ENCODE results near the gene GOLGA3. TPM values are rescaled to one million over a fixed set of nuclear protein-coding genes. Genes with fewer than 3 reads are reported as not detected.
"Not testable (repeated sequence)": the region's sequence is repeated elsewhere in the genome, so short reads cannot be mapped to it uniquely, and the experiment has no call there.

GOLGA3 gene
- total RNA-seq, 1 donor from 2014 or later, result 62.0 TPM

DNA sequence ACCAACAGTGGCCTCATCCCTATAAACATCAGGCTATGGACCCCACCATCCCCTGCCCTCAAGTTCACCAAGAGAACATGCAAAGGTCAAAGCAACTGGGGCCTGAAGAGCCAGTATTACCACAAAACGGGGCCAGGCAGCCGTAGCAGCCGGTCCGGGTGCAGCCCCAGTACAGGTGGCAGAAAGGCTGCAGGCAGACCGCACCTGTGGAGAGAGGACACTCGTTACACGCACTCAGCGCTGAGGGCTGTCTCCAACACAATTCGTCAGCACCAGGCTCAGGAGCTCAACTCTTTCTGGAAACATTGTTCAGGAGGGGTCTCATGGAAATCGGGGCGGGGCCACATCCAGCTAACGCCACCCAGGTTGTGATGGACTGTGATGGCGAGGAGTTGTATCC, 19.9 kb upstream of the GOLGA3 start:
- TF ChIP-seq, protein P1, sequence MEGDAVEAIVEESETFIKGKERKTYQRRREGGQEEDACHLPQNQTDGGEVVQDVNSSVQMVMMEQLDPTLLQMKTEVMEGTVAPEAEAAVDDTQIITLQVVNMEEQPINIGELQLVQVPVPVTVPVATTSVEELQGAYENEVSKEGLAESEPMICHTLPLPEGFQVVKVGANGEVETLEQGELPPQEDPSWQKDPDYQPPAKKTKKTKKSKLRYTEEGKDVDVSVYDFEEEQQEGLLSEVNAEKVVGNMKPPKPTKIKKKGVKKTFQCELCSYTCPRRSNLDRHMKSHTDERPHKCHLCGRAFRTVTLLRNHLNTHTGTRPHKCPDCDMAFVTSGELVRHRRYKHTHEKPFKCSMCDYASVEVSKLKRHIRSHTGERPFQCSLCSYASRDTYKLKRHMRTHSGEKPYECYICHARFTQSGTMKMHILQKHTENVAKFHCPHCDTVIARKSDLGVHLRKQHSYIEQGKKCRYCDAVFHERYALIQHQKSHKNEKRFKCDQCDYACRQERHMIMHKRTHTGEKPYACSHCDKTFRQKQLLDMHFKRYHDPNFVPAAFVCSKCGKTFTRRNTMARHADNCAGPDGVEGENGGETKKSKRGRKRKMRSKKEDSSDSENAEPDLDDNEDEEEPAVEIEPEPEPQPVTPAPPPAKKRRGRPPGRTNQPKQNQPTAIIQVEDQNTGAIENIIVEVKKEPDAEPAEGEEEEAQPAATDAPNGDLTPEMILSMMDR (conservative IDR thresholded peaks at IDR 0.05), result no peak
- no peak for DNase-seq (ENCODE audit: extremely low spot score, unreplicated experiment)
- Mint-ChIP-seq H3K4me3 (no peak overlapping the region), H3K27me3 (no peaks in the 10 kb centered on the region), H3K27ac (no peak overlapping the region), H3K4me1 (ENCODE audit: unreplicated experiment) (no peaks in the 10 kb centered on the region), H3K9me3 (no peaks in the 10 kb centered on the region), H3K36me3 (peaks cover 4% of the 10 kb centered on the region)

DNA sequence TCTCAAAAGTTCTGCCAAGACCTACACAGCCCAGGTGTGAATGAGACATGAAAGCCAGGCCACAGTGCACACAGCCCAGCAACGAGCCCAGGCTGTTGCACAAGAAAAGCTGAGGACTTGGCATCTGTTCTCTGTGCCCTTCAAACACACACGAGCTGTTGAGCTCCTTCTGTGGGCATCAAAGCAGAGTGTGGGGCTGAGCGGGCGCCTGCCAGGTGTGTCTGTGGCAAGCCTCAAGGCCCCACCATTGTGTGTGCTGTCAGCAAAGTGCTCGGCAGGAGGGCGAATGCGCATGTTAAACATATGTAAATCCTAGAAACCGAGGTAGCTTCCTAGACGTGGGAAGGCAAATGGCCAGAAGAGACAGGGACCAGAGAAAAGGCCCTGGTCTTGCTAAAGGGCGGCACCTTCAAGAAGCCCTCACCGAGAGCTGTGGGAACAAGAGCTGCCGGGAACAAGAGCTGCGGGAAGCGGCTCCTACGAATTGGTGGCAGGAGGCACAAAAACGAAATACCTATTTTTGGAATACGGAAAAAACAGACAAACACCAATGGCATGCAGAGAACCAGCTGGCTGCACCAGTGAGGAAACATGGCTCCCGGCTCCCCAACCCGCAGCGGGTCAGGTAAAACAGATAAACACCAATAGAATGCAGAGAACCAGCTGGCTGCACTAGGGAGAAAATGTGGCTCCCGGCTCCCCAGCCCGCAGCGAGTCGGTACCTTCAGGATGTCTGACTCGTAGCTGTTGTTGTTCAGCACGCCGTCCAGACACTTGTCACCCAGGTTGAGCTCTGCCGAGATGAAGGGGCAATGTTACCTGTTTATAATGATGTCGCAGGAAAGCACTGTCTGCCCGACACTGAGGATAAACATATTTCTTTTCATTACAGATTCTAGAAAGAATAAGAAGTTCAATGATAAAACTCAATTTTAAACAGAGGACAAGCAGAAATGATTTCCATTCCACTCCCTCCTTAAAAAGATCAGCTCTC, 19.0 kb upstream of the GOLGA3 start:
- TF ChIP-seq, protein P1 (conservative IDR thresholded peaks at IDR 0.05), result no peak
- no peaks in the 10 kb centered on the region for H3K27me3 Mint-ChIP-seq
- peaks cover 6% of the 10 kb centered on the region for H3K36me3 Mint-ChIP-seq
- H3K9me3 Mint-ChIP-seq, result no peaks in the 10 kb centered on the region
- no peak for DNase-seq (ENCODE audit: extremely low spot score, unreplicated experiment)
- H3K4me3 Mint-ChIP-seq, result no peak overlapping the region
- no peak overlapping the region for H3K27ac Mint-ChIP-seq
- no peaks in the 10 kb centered on the region for H3K4me1 Mint-ChIP-seq (ENCODE audit: unreplicated experiment)

DNA sequence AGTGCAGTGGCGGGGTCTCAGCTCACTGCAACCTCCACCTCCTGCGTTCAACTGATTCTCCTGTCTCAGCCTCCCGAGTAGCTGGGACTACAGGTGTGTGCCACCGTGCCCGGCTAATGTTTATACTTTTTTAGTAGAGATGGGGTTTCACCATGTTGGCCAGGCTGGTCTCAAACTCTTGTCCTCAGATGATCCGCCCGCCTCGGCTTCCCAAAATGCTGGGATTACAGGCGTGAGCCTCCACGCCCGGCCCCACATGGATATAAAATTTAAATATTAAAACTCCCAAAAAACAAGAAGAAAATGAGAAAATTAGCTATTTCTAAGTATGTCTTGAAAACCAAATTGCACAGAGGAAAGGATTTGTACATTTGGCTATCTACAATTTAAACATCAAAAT, 16.0 kb upstream of the GOLGA3 start:
- H3K36me3 Mint-ChIP-seq, result peaks cover 13% of the 10 kb centered on the region
- not testable (repeated sequence) for H3K4me3 Mint-ChIP-seq; H3K9me3 Mint-ChIP-seq; H3K27me3 Mint-ChIP-seq; H3K4me1 Mint-ChIP-seq (ENCODE audit: unreplicated experiment); DNase-seq (ENCODE audit: extremely low spot score, unreplicated experiment); H3K27ac Mint-ChIP-seq

DNA sequence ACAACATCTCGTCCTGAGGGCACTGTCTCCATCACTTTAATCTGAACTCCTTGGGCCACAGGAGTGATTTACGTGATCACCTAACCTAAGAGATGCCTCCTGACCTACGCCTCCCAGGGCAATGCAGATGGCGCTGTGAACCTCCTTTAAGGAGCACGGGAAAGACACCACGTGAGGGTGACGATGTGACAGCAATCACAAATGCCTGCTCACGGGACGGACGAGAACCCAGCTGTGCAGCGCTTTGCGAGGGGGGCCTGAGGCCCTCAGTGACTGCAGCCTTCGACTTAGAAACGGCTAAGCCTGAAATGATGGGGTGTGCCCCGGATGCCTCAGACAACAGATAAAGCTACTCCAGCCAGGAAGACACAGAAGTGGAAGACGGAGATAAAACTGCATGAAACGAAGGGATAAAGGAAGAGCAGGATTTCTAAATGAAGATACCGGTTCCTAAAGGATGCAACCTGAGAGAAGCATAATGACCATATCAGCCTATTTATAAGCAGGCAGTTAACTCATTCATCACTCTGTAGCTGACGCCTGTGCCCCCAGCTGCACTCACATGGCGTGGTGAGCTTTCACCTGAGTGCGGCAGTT, 13.9 kb upstream of the GOLGA3 start:
- Mint-ChIP-seq H3K4me3 (no peak overlapping the region), H3K4me1 (ENCODE audit: unreplicated experiment) (peaks cover 4% of the 10 kb centered on the region), H3K9me3 (no peaks in the 10 kb centered on the region), H3K27me3 (no peaks in the 10 kb centered on the region), H3K27ac (no peak overlapping the region), H3K36me3 (peaks cover 13% of the 10 kb centered on the region)
- no peak for DNase-seq (ENCODE audit: extremely low spot score, unreplicated experiment)
- TF ChIP-seq, protein P1 (conservative IDR thresholded peaks at IDR 0.05), result no peak

DNA sequence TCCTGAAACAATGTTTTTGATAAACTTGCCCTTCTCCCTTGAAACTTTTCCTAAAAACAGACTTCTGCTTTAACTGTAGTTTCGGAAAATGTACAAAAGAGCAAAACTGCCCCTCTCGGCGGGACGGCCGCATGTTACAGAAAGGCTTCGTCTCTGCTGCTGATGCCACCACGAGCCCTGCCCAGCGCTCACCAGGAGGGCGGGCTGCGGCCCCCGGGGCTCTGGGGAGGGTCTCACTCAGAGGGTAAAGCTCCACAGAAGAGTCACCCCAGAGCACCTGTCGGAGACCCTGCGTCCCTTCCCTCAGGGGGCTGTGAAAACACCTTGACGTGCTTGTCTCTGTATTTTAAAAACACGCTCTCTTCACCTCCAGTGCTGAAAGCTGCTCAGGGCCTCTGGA, 12.5 kb upstream of the GOLGA3 start:
- H3K4me1 Mint-ChIP-seq (ENCODE audit: unreplicated experiment), result peaks cover 4% of the 10 kb centered on the region
- no peak for DNase-seq (ENCODE audit: extremely low spot score, unreplicated experiment)
- H3K27ac Mint-ChIP-seq, result no peak overlapping the region
- H3K36me3 Mint-ChIP-seq, result peaks cover 13% of the 10 kb centered on the region
- H3K4me3 Mint-ChIP-seq, result no peak overlapping the region
- H3K27me3 Mint-ChIP-seq, result no peaks in the 10 kb centered on the region
- no peaks in the 10 kb centered on the region for H3K9me3 Mint-ChIP-seq
- TF ChIP-seq, protein P1 (conservative IDR thresholded peaks at IDR 0.05), result no peak

DNA sequence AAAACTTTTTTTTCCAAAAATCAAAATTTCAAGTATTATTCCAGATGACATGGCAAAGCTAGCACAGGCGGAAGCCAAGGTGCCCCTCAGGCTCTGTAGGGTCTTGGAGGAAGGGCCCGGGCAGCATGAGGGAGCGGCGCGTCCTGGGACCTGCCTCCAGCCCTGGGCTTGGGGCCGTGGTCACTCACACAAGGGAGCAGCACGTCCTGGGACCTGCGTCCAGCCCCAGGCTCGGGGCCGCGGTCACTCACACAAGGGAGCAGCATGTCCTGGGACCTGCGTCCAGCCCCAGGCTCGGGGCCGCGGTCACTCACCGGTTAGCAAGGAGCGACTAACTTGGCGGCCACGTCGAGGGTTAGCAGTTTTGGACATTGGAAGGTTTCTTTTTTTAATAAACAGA, 11.9 kb upstream of the GOLGA3 start:
- H3K36me3 Mint-ChIP-seq, result peaks cover 9% of the 10 kb centered on the region
- TF ChIP-seq, protein P1 (conservative IDR thresholded peaks at IDR 0.05), result no peak
- peaks cover 4% of the 10 kb centered on the region for H3K4me1 Mint-ChIP-seq (ENCODE audit: unreplicated experiment)
- no peak overlapping the region for H3K27ac Mint-ChIP-seq
- no peak overlapping the region for H3K4me3 Mint-ChIP-seq
- H3K9me3 Mint-ChIP-seq, result no peaks in the 10 kb centered on the region
- DNase-seq (ENCODE audit: extremely low spot score, unreplicated experiment), result no peak
- H3K27me3 Mint-ChIP-seq, result no peaks in the 10 kb centered on the region
